GM23248 (cell line): ENCODE measurements around the gene TMCC2. TPM values are rescaled to one million over a fixed set of nuclear protein-coding genes. Genes with fewer than 3 reads are reported as not detected.

Experiments
- DNase-seq: peaks from one replicate; pipeline ENCODE4 v3.0.0-alpha.2; 2015
- H2AFZ ChIP-seq: fragments of 200-600 bp; sonication (generic); 2 replicates; pipeline ENCODE4 v1.6.1; 2016; ENCODE audit warnings: antibody characterized with exemption
- H3F3A ChIP-seq: fragments of 200-600 bp; sonication (generic); 2 replicates; pipeline ENCODE4 v1.6.1; 2016; ENCODE audit warnings: mild to moderate bottlenecking, antibody characterized with exemption, mixed run types; ENCODE audit not compliant: insufficient read depth
- H3K27ac ChIP-seq: fragments of 200-600 bp; sonication (generic); 2 replicates; pipeline ENCODE4 v1.5.1; 2016; ENCODE audit warnings: mild to moderate bottlenecking
- H3K27me3 ChIP-seq: fragments of 200-600 bp; sonication (generic); replicated peaks from 2 replicates; pipeline ENCODE4 v1.6.1; 2016; ENCODE audit warnings: mild to moderate bottlenecking; ENCODE audit not compliant: insufficient read depth
- H3K36me3 ChIP-seq: fragments of 200-600 bp; sonication (generic); 2 replicates; pipeline ENCODE4 v1.6.1; 2016; ENCODE audit warnings: low read depth, mild to moderate bottlenecking
- H3K4me1 ChIP-seq: fragments of 200-600 bp; sonication (generic); 2 replicates; pipeline ENCODE4 v1.6.1; 2016; ENCODE audit warnings: mild to moderate bottlenecking; ENCODE audit not compliant: insufficient read depth
- H3K4me2 ChIP-seq: fragments of 200-600 bp; sonication (generic); one replicate; pipeline ENCODE4 v1.6.1; 2016; ENCODE audit warnings: mild to moderate bottlenecking; ENCODE audit not compliant: unreplicated experiment
- H3K4me3 ChIP-seq: fragments of 200-600 bp; sonication (generic); 2 replicates; pipeline ENCODE4 v1.5.1; 2016; ENCODE audit warnings: mild to moderate bottlenecking
- H3K79me2 ChIP-seq: fragments of 200-600 bp; sonication (generic); 2 replicates; pipeline ENCODE4 v1.6.1; 2016; ENCODE audit warnings: mild to moderate bottlenecking; ENCODE audit not compliant: insufficient read depth
- H3K9ac ChIP-seq: fragments of 200-600 bp; sonication (generic); 2 replicates; pipeline ENCODE4 v1.6.1; 2016; ENCODE audit warnings: mild to moderate bottlenecking
- H3K9me2 ChIP-seq: fragments of 200-600 bp; sonication (generic); 2 replicates; pipeline ENCODE4 v1.6.1; 2016; ENCODE audit warnings: mixed run types, mild to moderate bottlenecking, moderate library complexity; ENCODE audit not compliant: insufficient read depth
- H3K9me3 ChIP-seq: fragments of 200-600 bp; sonication (generic); one replicate; pipeline ENCODE4 v1.6.1; 2017; ENCODE audit warnings: low read depth
- H4K20me1 ChIP-seq: fragments of 200-600 bp; sonication (generic); 2 replicates; pipeline ENCODE4 v1.6.0; 2016; ENCODE audit not compliant: insufficient read depth
- EZH2 ChIP-seq: fragments of 200-600 bp; sonication (generic); IDR thresholded peaks from 2 replicates; pipeline ENCODE4 v1.6.1; 2018; ENCODE audit warnings: antibody characterized with exemption, mild to moderate bottlenecking; ENCODE audit not compliant: insufficient read depth, poor library complexity, severe bottlenecking
- EZH2phosphoT487 ChIP-seq: fragments of 200-600 bp; sonication (generic); IDR thresholded peaks from 2 replicates; pipeline ENCODE4 v1.6.1; 2018; ENCODE audit warnings: antibody characterized with exemption, moderate library complexity, mild to moderate bottlenecking, low read depth; ENCODE audit not compliant: insufficient read depth
- WGBS, 2 experiments: methylation state at CpG; one replicate each; pipeline ENCODE4 v1.1.6; 2015 to 2017; ENCODE audit warnings: low lambda C conversion rate in 2 of 2, low coverage in 1 of 2; ENCODE audit errors: missing lambda C conversion rate in 2 of 2; 5-methylcytosine and 5-hydroxymethylcytosine counted together
- in situ Hi-C: fragments of 300-500 bp; cut with MboI; formaldehyde crosslinking; loops from 2 replicates; pipeline ENCODE4 v1.15.0; 2020
- polyA plus RNA-seq: library from polyadenylated mRNA; unstranded; fragments of >200 nt; fragmentation: Nextera tagmentation; extraction: Ambion mirVana; gene quantifications from 2 replicates; pipeline ENCODE4 v1.2.1, GENCODE V29; 2016
- total RNA-seq: library from RNA; depleted of rRNA; stranded (reverse); fragments of >200 nt; shearing (Covaris generic); gene quantifications from 2 replicates; pipeline ENCODE4 v1.2.3, GENCODE V29; 2014; rRNA removed

TMCC2 gene
- total and polyA plus RNA-seq, 2 experiments from 2014 or later = 0.39 to 1.7 TPM

GRCh38 chr1:205319081-205320018 is 91.6 kb downstream of the TMCC2 start:
- Histone ChIP-seq H4K20me1 (no peaks in the 10 kb centered on the region), H3K9ac (peak overlapping the region; percentile 51), H3K4me2 (peak overlapping the region; percentile 78), H3F3A (peaks cover 10% of the 10 kb centered on the region; the same call in 1 of the 2 replicates), H2AFZ (peak overlapping the region; percentile 42; the same call in 1 of the 2 replicates), H3K9me3 (no peaks in the 10 kb centered on the region), H3K27ac (peak overlapping the region; percentile 51), H3K4me1 (peaks cover 17% of the 10 kb centered on the region), H3K36me3 (no peaks in the 10 kb centered on the region), H3K4me3 (peak overlapping the region; percentile 88), H3K9me2 (no peaks in the 10 kb centered on the region), H3K79me2 (peaks cover 71% of the 10 kb centered on the region), H3K27me3 (no peaks in the 10 kb centered on the region)
- peak; percentile 71 for DNase-seq
- in situ Hi-C loops = loop anchor here (5.0 kb wide), 1 partner anchor 42 kb away; no protein-coding TSS in a partner anchor
- TF ChIP-seq EZH2 = no peak
- no peak for TF ChIP-seq EZH2phosphoT487
- WGBS, 2 experiments = 28 to 29% methylated on average over 6 of the region's 6 CpGs

GRCh38 chr1:205321162-205321958 is 93.6 kb downstream of the TMCC2 start, which contains the start of gene NUAK2:
NUAK2 (minus strand) TSS chr1:205321745; CDS start chr1:205321628, 117 bp downstream.
- peaks cover 17% of the 10 kb centered on the region for H3K4me1 ChIP-seq
- H2AFZ ChIP-seq = peak within 1 kb of the TSS; percentile 87
- H3F3A ChIP-seq = peaks cover 10% of the 10 kb centered on the region; the same call in 1 of the 2 replicates
- H4K20me1 ChIP-seq = no peaks in the 10 kb centered on the region
- H3K36me3 ChIP-seq = no peaks in the 10 kb centered on the region
- peaks cover 51% of the 10 kb centered on the region for H3K79me2 ChIP-seq
- WGBS, 2 experiments = 1% methylated on average over 69 to 75 of the region's 75 CpGs
- peak within 1 kb of the TSS; percentile 76 for H3K9ac ChIP-seq
- no peak within 1 kb of the TSS for H3K27ac ChIP-seq
- in situ Hi-C loops = loop anchor here (5.0 kb wide), 1 partner anchor 44 kb away; no protein-coding TSS in a partner anchor
- peak within 1 kb of the TSS; percentile 80 for H3K4me2 ChIP-seq
- H3K9me3 ChIP-seq = no peaks in the 10 kb centered on the region
- TF ChIP-seq EZH2phosphoT487 = no peak
- no peak for TF ChIP-seq EZH2
- peak; percentile 94 for DNase-seq
- no peaks in the 10 kb centered on the region for H3K27me3 ChIP-seq
- no peaks in the 10 kb centered on the region for H3K9me2 ChIP-seq
- H3K4me3 ChIP-seq = peak within 1 kb of the TSS; percentile 88

DNA sequence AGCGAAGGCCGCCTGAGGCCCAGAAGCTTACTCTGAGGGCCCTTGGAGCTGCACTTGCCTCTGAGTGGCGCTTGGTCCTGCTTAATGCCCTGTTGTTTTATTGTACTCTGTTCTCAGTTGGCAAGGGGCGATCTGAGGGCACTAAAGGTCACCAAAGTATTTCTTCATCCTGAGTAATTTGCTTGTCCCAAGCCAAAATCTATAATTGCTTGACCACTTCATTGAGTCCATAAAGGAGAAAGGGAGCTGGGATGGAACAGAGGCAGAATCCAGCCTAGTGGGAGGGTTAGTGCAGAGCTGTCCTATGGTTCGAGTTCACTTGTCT is 94.2 kb downstream of the TMCC2 start:
- 64 to 67% methylated on average over 5 of the region's 5 CpGs for WGBS, 2 experiments
- Histone ChIP-seq H3K27me3 (no peaks in the 10 kb centered on the region), H3K9ac (no peak overlapping the region), H2AFZ (peak overlapping the region; percentile 87; the same call in 1 of the 2 replicates), H4K20me1 (no peaks in the 10 kb centered on the region), H3K79me2 (peaks cover 45% of the 10 kb centered on the region), H3F3A (peaks cover 10% of the 10 kb centered on the region; the same call in 1 of the 2 replicates), H3K36me3 (no peaks in the 10 kb centered on the region), H3K9me3 (no peaks in the 10 kb centered on the region), H3K4me3 (peak overlapping the region; percentile 88), H3K4me2 (peak overlapping the region; percentile 33), H3K4me1 (peaks cover 17% of the 10 kb centered on the region), H3K9me2 (no peaks in the 10 kb centered on the region), H3K27ac (no peak overlapping the region)
- no peak for DNase-seq
- in situ Hi-C loops = loop anchor here (5.0 kb wide), 1 partner anchor 45 kb away; no protein-coding TSS in a partner anchor
- TF ChIP-seq EZH2 (no peak), EZH2phosphoT487 (no peak)

Other genes with a start within 250 kb of the TMCC2 start
- gene CNTN2, start 184.7 kb upstream of the TMCC2 start, total RNA-seq = not detected in 2 replicates
- gene CNTN2, start 184.7 kb upstream of the TMCC2 start, polyA plus RNA-seq = not detected in 2 replicates
- gene TMEM81, start 143.5 kb upstream of the TMCC2 start, total RNA-seq = 0.51 and 2.2 TPM in 2 replicates
- 0.75 and 0.95 TPM in 2 replicates for gene TMEM81, start 143.5 kb upstream of the TMCC2 start, polyA plus RNA-seq
- gene RBBP5, start 106.0 kb upstream of the TMCC2 start, total RNA-seq = 14.3 and 30.2 TPM in 2 replicates
- 13.6 and 14.7 TPM in 2 replicates for gene RBBP5, start 106.0 kb upstream of the TMCC2 start, polyA plus RNA-seq
- 11.3 and 12.1 TPM in 2 replicates for gene DSTYK, start 16.2 kb upstream of the TMCC2 start, total RNA-seq
- gene DSTYK, start 16.2 kb upstream of the TMCC2 start, polyA plus RNA-seq = 9.8 and 10.6 TPM in 2 replicates
- 3.0 and 4.4 TPM in 2 replicates for gene NUAK2, start 93.8 kb downstream of the TMCC2 start, total RNA-seq
- gene NUAK2, start 93.8 kb downstream of the TMCC2 start, polyA plus RNA-seq = 3.7 and 3.8 TPM in 2 replicates
- not detected in 2 replicates for gene KLHDC8A, start 129.0 kb downstream of the TMCC2 start, total RNA-seq
- 0.08 TPM in 1 of 2 replicates, not detected in the other for gene KLHDC8A, start 129.0 kb downstream of the TMCC2 start, polyA plus RNA-seq
- gene LEMD1, start 194.1 kb downstream of the TMCC2 start, total RNA-seq = not detected in 2 replicates
- not detected in 2 replicates for gene LEMD1, start 194.1 kb downstream of the TMCC2 start, polyA plus RNA-seq
- not detected in 2 replicates for gene BLACAT1, start 228.1 kb downstream of the TMCC2 start, total RNA-seq
- gene BLACAT1, start 228.1 kb downstream of the TMCC2 start, polyA plus RNA-seq = not detected in 2 replicates